KMS-11 (cell line): Measurements from ENCODE around the gene GMPPA.

Experiments
- H2AFZ ChIP-seq: fragments of 200-600 bp; sonication (generic); 2 replicates; pipeline ENCODE4 v1.6.1; 2016; ENCODE audit warnings: antibody characterized with exemption, mixed run types, low read depth
- H3K27ac ChIP-seq: fragments of 200-600 bp; sonication (generic); 2 replicates; pipeline ENCODE4 v1.6.1; 2016; ENCODE audit warnings: mild to moderate bottlenecking, mixed run types
- H3K27me3 ChIP-seq: fragments of 200-600 bp; sonication (generic); 2 replicates; pipeline ENCODE4 v1.6.1; 2017; ENCODE audit warnings: mild to moderate bottlenecking, low read depth, mixed run types, moderate library complexity; ENCODE audit not compliant: insufficient read depth
- H3K36me3 ChIP-seq: fragments of 200-600 bp; sonication (generic); 2 replicates; pipeline ENCODE4 v1.6.1; 2017; ENCODE audit warnings: mild to moderate bottlenecking, mixed run types; ENCODE audit not compliant: insufficient read depth
- H3K4me1 ChIP-seq: fragments of 200-600 bp; sonication (generic); 2 replicates; pipeline ENCODE4 v1.6.1; 2016; ENCODE audit warnings: mild to moderate bottlenecking, low read depth, mixed run types; ENCODE audit not compliant: poor library complexity, severe bottlenecking
- H3K4me2 ChIP-seq: fragments of 200-600 bp; sonication (generic); 2 replicates; pipeline ENCODE4 v1.7.0; 2016; ENCODE audit warnings: mild to moderate bottlenecking, mixed run types
- H3K4me3 ChIP-seq: fragments of 200-600 bp; sonication (generic); IDR thresholded peaks from 2 replicates; pipeline ENCODE4 v1.6.1; 2017; ENCODE audit warnings: low read depth, low read length, mixed read lengths; ENCODE audit not compliant: insufficient read depth
- H3K79me2 ChIP-seq: fragments of 200-600 bp; sonication (generic); 2 replicates; pipeline ENCODE4 v1.6.1; 2016; ENCODE audit warnings: low read depth, mixed run types; ENCODE audit not compliant: insufficient read depth
- H3K9ac ChIP-seq: fragments of 200-600 bp; sonication (generic); 2 replicates; pipeline ENCODE4 v1.6.1; 2016; ENCODE audit warnings: mild to moderate bottlenecking, mixed run types
- H4K20me1 ChIP-seq: fragments of 200-600 bp; sonication (generic); 2 replicates; pipeline ENCODE4 v1.6.1; 2016; ENCODE audit warnings: mild to moderate bottlenecking, mixed run types; ENCODE audit not compliant: insufficient read depth
- CTCF ChIP-seq: fragments of 200-600 bp; sonication (generic); conservative IDR thresholded peaks from 2 replicates; pipeline ENCODE4 v1.6.1; 2017; ENCODE audit warnings: low read depth, mild to moderate bottlenecking, antibody characterized with exemption, low read length, moderate library complexity, mixed read lengths

Gene GMPPA

GRCh38 chr2:219538956-219539788 lies 40.5 kb downstream of the GMPPA start:
- Histone ChIP-seq H3K79me2 (no peaks in the 10 kb centered on the region), H3K4me3 (no peak overlapping the region), H3K27me3 (peaks cover 4% of the 10 kb centered on the region; the same call in 1 of the 2 replicates), H3K36me3 (no peaks in the 10 kb centered on the region), H3K4me1 (peaks cover 4% of the 10 kb centered on the region), H3K27ac (no peak overlapping the region), H4K20me1 (no peaks in the 10 kb centered on the region), H3K4me2 (no peak overlapping the region), H2AFZ (no peak overlapping the region), H3K9ac (no peak overlapping the region)
- TF ChIP-seq CTCF = no peak

GRCh38 chr2:219539926-219540678 lies 41.4 kb downstream of the GMPPA start:
- no peak overlapping the region for H3K27ac ChIP-seq
- H2AFZ ChIP-seq = no peak overlapping the region
- no peaks in the 10 kb centered on the region for H3K36me3 ChIP-seq
- H3K27me3 ChIP-seq = peaks cover 8% of the 10 kb centered on the region; the same call in 1 of the 2 replicates
- H3K4me2 ChIP-seq = no peak overlapping the region
- no peaks in the 10 kb centered on the region for H4K20me1 ChIP-seq
- H3K79me2 ChIP-seq = no peaks in the 10 kb centered on the region
- TF ChIP-seq CTCF = no peak
- peaks cover 4% of the 10 kb centered on the region for H3K4me1 ChIP-seq
- no peak overlapping the region for H3K4me3 ChIP-seq
- no peak overlapping the region for H3K9ac ChIP-seq

GRCh38 chr2:219540784-219541504 lies 42.3 kb downstream of the GMPPA start:
- Histone ChIP-seq H3K36me3 (no peaks in the 10 kb centered on the region), H3K4me1 (peaks cover 4% of the 10 kb centered on the region), H3K79me2 (no peaks in the 10 kb centered on the region), H3K9ac (no peak overlapping the region; the same call in 1 of the 2 replicates), H3K27me3 (peaks cover 13% of the 10 kb centered on the region; the same call in 1 of the 2 replicates), H3K4me2 (peak overlapping the region; percentile 90), H3K27ac (no peak overlapping the region), H4K20me1 (no peaks in the 10 kb centered on the region), H3K4me3 (no peak overlapping the region), H2AFZ (no peak overlapping the region; the same call in 1 of the 2 replicates)
- no peak for TF ChIP-seq CTCF

GRCh38 chr2:219541611-219542180 lies 43.0 kb downstream of the GMPPA start:
- Histone ChIP-seq H3K36me3 (no peaks in the 10 kb centered on the region), H4K20me1 (no peaks in the 10 kb centered on the region), H3K4me2 (peak overlapping the region; percentile 90), H3K79me2 (no peaks in the 10 kb centered on the region), H3K4me1 (peaks cover 4% of the 10 kb centered on the region), H3K27ac (no peak overlapping the region), H3K9ac (peak overlapping the region; percentile 10; the same call in 1 of the 2 replicates), H2AFZ (peak overlapping the region; percentile 50), H3K4me3 (no peak overlapping the region), H3K27me3 (peaks cover 20% of the 10 kb centered on the region)
- peak; percentile 99 for TF ChIP-seq CTCF
